Measurements from ENCODE around the gene USP40.

GRCh38 chr2:233468741-233469110 lies 97.9 kb downstream of the USP40 start:
- TF ChIP-seq POLR2A (IDR thresholded peaks at IDR 0.05) = no peak
- TF ChIP-seq CTCF (IDR thresholded peaks at IDR 0.05) = no peak
